Gastroesophageal sphincter (tissue), 4 donors: Measurements from ENCODE around the gene SELENOW. TPM values are rescaled to one million over a fixed set of nuclear protein-coding genes. Genes with fewer than 3 reads are reported as not detected.

ENCODE experiments used
- ATAC-seq: fragments of 150-250 bp; one replicate; pipeline ENCODE4 v1.9.1; 2016; ENCODE audit warnings: mild to moderate bottlenecking, moderate library complexity
- H3K27ac ChIP-seq, 4 donors: fragments of 200-600 bp; sonication (generic) in 3 of 4; 1 replicate in 3 of 4; 2 replicates in 1 of 4; pipeline ENCODE4 v1.5.1; 2016 to 2019
- H3K27me3 ChIP-seq: fragments of 200-600 bp; sonication (generic); one replicate; pipeline ENCODE4 v1.5.1; 2019
- H3K36me3 ChIP-seq, 2 donors: fragments of 200-600 bp; sonication (generic); one replicate each; pipeline ENCODE4 v1.5.1; 2019; ENCODE audit warnings: control low read depth in 1 of 2
- H3K4me1 ChIP-seq, 3 donors: fragments of 200-600 bp; sonication (generic); 1 replicate in 2 of 3; 2 replicates in 1 of 3; pipeline ENCODE4 v1.5.1; 2016 to 2019; ENCODE audit warnings: control low read depth in 2 of 3
- H3K4me3 ChIP-seq, 2 donors: fragments of 200-600 bp; sonication (generic); one replicate each; pipeline ENCODE4 v1.5.1; 2019; ENCODE audit warnings: mild to moderate bottlenecking in 1 of 2, moderate library complexity in 1 of 2
- H3K9me3 ChIP-seq, 3 donors: fragments of 200-600 bp; sonication (generic); one replicate each; pipeline ENCODE4 v1.5.1; 2017 to 2019; ENCODE audit warnings: control low read depth in 2 of 3
- EP300 ChIP-seq: sonication (generic); formaldehyde crosslinking; IDR thresholded peaks from one replicate; pipeline ENCODE4 v1.6.1; 2017; ENCODE audit warnings: antibody characterized with exemption, mild to moderate bottlenecking
- POLR2A ChIP-seq, 2 donors: fragments of 450-650 bp; IDR thresholded peaks; one replicate each; pipeline ENCODE4 v1.6.1; 2017; ENCODE audit warnings: antibody characterized with exemption in 2 of 2, mild to moderate bottlenecking in 2 of 2, moderate library complexity in 1 of 2
- POLR2AphosphoS5 ChIP-seq: sonication (generic); formaldehyde crosslinking; IDR thresholded peaks from one replicate; pipeline ENCODE4 v1.6.1; 2017; ENCODE audit warnings: antibody characterized with exemption
- WGBS, 2 donors: methylation state at CpG; one replicate each; pipeline ENCODE4 v1.1.5; 2018; ENCODE audit warnings: low coverage in 1 of 2; 5-methylcytosine and 5-hydroxymethylcytosine counted together
- total RNA-seq, 4 donors: library from RNA; depleted of rRNA; stranded (reverse); fragments of >200 nt; gene quantifications; one replicate each; pipeline ENCODE4 v1.1.0, GENCODE V29; 2016
- TF ChIP-seq, protein P1 (sequence below), 4 experiments: fragments of 200-600 bp in 2 of 4; fragments of 450-650 bp in 2 of 4; sonication (generic) in 1 of 4; IDR thresholded peaks; one replicate each; pipeline ENCODE4 v1.5.1; 2017 to 2019; ENCODE audit warnings: antibody characterized with exemption in 4 of 4, mild to moderate bottlenecking in 2 of 4, moderate library complexity in 2 of 4

Gene SELENOW
- total RNA-seq, 4 donors from 2014 or later, result 1,196 to 1,646 (median 1,370) TPM

DNA sequence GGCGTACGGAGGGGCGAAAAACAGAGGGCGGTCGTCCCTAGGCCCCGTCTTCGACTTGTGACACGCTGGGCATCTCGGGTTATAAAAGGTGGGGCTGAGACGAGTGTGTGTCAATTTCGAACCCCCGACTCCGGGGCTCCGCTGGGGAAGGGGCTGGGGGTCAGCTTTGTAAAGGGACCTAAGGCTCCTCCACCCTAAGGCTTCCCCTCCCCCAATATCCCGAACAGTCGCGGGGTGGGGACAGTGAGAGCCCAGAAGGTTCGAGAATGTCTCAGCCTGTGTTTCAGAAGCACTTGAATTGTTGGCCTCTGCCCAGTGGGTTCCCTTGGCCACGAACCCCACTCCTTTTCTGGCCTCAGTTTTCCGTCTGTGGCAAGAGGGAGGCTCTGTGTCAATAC is 450 bp downstream of the SELENOW start:
- Histone ChIP-seq H3K27ac (peak overlapping the region; percentile 93 to 98 (median 96)), H3K36me3 (peaks cover 0 to 31% of the 10 kb centered on the region in 2 donors), H3K9me3 (no peaks in the 10 kb centered on the region), H3K27me3 (no peaks in the 10 kb centered on the region), H3K4me1 (peaks cover 3 to 62% (median 24%) of the 10 kb centered on the region in 3 donors), H3K4me3 (peak overlapping the region; percentile 81 to 93)
- peak; percentile 14 for ATAC-seq
- TF ChIP-seq POLR2A (IDR thresholded peaks at IDR 0.05) (no peak), EP300 (no peak), POLR2AphosphoS5 (no peak)
- TF ChIP-seq, protein P1, sequence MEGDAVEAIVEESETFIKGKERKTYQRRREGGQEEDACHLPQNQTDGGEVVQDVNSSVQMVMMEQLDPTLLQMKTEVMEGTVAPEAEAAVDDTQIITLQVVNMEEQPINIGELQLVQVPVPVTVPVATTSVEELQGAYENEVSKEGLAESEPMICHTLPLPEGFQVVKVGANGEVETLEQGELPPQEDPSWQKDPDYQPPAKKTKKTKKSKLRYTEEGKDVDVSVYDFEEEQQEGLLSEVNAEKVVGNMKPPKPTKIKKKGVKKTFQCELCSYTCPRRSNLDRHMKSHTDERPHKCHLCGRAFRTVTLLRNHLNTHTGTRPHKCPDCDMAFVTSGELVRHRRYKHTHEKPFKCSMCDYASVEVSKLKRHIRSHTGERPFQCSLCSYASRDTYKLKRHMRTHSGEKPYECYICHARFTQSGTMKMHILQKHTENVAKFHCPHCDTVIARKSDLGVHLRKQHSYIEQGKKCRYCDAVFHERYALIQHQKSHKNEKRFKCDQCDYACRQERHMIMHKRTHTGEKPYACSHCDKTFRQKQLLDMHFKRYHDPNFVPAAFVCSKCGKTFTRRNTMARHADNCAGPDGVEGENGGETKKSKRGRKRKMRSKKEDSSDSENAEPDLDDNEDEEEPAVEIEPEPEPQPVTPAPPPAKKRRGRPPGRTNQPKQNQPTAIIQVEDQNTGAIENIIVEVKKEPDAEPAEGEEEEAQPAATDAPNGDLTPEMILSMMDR (IDR thresholded peaks at IDR 0.05), result no peak
- 0% methylated on average over 3 of the region's 20 CpGs; no CpG with 5 or more reads in 1 of the 2 donors for WGBS, 2 donors

DNA sequence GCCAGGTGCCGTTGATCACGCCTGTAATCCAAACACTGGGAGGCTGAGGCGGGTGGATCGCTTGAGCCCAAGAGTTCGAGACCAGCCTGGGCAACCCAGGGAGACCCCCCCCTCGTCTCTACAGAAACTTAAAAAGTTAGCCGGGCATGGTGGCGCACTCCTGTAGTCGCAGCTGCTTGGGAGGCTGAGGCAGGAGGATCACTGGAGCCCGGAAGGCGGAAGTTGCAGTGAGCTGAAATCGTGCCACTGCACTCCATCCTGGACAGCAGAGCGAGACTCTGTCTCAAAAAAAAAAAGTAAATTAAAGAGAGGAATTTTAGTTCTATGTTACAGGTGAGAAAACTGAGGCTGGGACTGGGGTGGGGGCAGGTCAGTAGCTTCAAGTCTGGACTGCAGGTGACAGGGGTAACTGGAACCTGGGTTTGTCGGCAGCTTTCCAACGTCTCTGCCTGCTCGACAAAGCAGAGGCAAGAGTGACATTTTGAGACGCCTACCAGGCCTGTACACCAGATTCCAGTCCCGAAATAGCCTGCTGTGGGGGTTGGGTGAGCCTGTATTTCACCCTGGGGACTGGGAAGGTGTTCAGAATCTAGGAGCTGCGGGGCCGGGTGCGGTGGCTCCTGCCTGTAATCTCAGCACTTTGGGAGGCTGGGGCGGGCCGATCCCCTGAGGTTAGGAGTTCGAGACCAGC is 1.2 kb downstream of the SELENOW start:
- TF ChIP-seq POLR2AphosphoS5 (peak; percentile 75), POLR2A (IDR thresholded peaks at IDR 0.05) (peak; percentile 17), EP300 (no peak)
- TF ChIP-seq, protein P1 (IDR thresholded peaks at IDR 0.05), result no peak
- ATAC-seq, result peak; percentile 43
- H3K9me3 ChIP-seq, result no peaks in the 10 kb centered on the region
- peaks cover 3 to 69% (median 24%) of the 10 kb centered on the region in 3 donors for H3K4me1 ChIP-seq
- peaks cover 0 to 38% of the 10 kb centered on the region in 2 donors for H3K36me3 ChIP-seq
- 12 to 25% methylated on average over 7 to 13 of the region's 24 CpGs for WGBS, 2 donors
- peak overlapping the region; percentile 93 to 98 (median 96) for H3K27ac ChIP-seq
- H3K4me3 ChIP-seq, result peak overlapping the region; percentile 81 to 93
- no peaks in the 10 kb centered on the region for H3K27me3 ChIP-seq

DNA sequence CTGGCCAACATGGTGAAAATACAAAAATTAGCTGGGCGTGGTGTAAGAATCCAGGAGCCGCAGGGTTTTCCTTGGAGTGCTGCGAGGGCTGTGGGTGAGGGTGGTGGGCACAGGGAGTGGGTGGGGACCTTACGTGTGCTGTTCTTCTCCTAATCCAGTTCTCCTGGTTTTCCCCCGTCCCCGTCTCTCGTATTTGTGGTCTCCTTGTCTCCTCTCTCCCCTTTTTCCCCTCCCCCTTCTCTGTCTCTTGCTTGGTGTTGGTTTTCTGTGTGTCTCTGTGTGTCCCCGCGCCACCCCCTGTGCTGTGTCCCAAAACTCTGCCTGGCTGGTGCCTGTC is 1.7 kb downstream of the SELENOW start:
- ATAC-seq, result no peak
- Histone ChIP-seq H3K36me3 (peaks cover 0 to 43% of the 10 kb centered on the region in 2 donors), H3K27ac (peak overlapping the region; percentile 93 to 98 (median 96)), H3K27me3 (no peaks in the 10 kb centered on the region), H3K9me3 (no peaks in the 10 kb centered on the region), H3K4me1 (peaks cover 3 to 69% (median 24%) of the 10 kb centered on the region in 3 donors), H3K4me3 (peak overlapping the region; percentile 81 to 93)
- WGBS, 2 donors, result 34% methylated on average over 7 of the region's 9 CpGs; no CpG with 5 or more reads in 1 of the 2 donors
- TF ChIP-seq POLR2A (IDR thresholded peaks at IDR 0.05), result no peak
- no peak for TF ChIP-seq POLR2AphosphoS5
- no peak for TF ChIP-seq EP300
- TF ChIP-seq, protein P1 (IDR thresholded peaks at IDR 0.05), result no peak

DNA sequence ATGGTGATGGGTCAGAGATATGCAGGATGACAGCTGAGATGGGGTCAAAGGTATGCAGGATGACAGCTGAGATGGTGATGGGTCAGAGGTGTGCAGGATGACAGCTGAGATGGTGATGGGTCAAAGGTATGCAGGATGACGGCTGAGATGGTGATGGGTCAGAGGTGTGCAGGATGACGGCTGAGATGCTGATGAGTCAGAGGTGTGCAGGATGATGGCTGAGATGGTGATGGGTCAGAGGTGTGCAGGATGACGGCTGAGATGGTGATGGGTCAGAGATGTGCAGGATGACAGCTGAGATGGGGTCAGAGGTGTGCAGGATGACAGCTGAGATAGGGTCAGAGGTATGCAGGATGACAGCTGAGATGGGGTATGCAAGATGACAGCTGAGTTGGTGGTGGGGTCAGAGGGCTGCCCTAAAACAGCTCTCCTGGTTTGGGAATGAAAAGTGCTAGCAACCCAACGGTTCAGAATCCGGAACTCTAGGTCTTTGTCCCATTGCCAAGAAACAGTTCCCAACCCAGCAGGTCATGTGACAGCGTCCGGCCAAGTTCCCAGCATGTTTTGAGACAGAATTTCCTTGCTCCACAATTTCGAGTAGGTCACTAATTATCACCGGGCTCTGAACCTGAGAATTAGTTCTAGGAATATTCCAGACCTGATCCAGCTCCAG is 3.2 kb downstream of the SELENOW start:
- peak; percentile 37 for ATAC-seq
- H3K27ac ChIP-seq, result peak overlapping the region in 3 of 4 donors; percentile 93 to 98 (median 97)

More for the DNA sequence above, 3.2 kb downstream of the SELENOW start:
- Histone ChIP-seq H3K27me3 (no peaks in the 10 kb centered on the region), H3K4me1 (peaks cover 3 to 72% (median 24%) of the 10 kb centered on the region in 3 donors), H3K36me3 (peaks cover 0 to 59% of the 10 kb centered on the region in 2 donors), H3K9me3 (no peaks in the 10 kb centered on the region), H3K4me3 (peak overlapping the region in 1 of 2 donors; percentile 81)
- TF ChIP-seq EP300, result no peak
- TF ChIP-seq, protein P1 (IDR thresholded peaks at IDR 0.05), result no peak
- peak; percentile 38 for TF ChIP-seq POLR2AphosphoS5
- TF ChIP-seq POLR2A (IDR thresholded peaks at IDR 0.05), result no peak
- 16 to 30% methylated on average over 5 to 9 of the region's 9 CpGs for WGBS, 2 donors
